Sciatic nerve (tissue), 2 donors: Measurements from ENCODE around the gene NKIRAS2. TPM values are rescaled to one million over a fixed set of nuclear protein-coding genes. Genes with fewer than 3 reads are reported as not detected.

ENCODE experiments used
- ATAC-seq: fragments of 200-7000 bp; cut with Tn5 transposase; one replicate; pipeline ENCODE4 v1.9.1; 2020; ENCODE audit warnings: mild to moderate bottlenecking, moderate library complexity
- DNase-seq: peaks from one replicate; pipeline ENCODE4 v3.0.0-alpha.2; 2020; ENCODE audit warnings: low spot score
- intact Hi-C: fragments of 100-400 bp; cut with DNase I; formaldehyde crosslinking; loops from one replicate; pipeline ENCODE4 v1.14.2; 2022
- total RNA-seq: library from RNA; stranded (reverse); fragmentation: NEBNext Ultra II Directional; extraction: Animal tissue kit (Norgen Biotek cat#: 25700); gene quantifications from one replicate; pipeline ENCODE4 v1.2.1, GENCODE V29; 2021
- donor health status: DM: no; HTN: no; CAD: no.
- donor health status: DM: no; HTN: no; CAD: no.

Gene NKIRAS2
- total RNA-seq, 1 donor from 2014 or later = 18.9 TPM

DNA sequence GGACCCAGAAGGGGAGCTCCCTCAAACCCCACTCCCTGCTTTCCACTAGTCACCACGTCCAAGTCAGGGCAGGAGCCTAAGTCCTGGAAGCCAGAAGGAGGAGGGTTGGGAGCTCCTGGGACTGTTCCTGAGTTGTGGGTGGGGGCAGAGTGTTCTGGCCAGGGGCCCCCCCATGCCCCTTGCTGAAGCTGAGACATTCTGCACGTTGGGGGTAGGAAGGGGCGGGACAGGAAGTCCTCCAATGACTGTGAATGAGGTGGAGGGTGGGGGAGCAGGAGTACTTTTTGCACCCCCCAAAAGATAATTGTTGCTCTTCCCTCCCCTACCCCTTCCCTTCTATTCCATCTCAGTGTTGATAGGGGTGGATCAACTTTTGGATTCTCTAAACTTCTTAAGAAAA lies 51.9 kb downstream of the NKIRAS2 start:
- intact Hi-C loops = no loop called here
- no peak for DNase-seq
- no peak for ATAC-seq

DNA sequence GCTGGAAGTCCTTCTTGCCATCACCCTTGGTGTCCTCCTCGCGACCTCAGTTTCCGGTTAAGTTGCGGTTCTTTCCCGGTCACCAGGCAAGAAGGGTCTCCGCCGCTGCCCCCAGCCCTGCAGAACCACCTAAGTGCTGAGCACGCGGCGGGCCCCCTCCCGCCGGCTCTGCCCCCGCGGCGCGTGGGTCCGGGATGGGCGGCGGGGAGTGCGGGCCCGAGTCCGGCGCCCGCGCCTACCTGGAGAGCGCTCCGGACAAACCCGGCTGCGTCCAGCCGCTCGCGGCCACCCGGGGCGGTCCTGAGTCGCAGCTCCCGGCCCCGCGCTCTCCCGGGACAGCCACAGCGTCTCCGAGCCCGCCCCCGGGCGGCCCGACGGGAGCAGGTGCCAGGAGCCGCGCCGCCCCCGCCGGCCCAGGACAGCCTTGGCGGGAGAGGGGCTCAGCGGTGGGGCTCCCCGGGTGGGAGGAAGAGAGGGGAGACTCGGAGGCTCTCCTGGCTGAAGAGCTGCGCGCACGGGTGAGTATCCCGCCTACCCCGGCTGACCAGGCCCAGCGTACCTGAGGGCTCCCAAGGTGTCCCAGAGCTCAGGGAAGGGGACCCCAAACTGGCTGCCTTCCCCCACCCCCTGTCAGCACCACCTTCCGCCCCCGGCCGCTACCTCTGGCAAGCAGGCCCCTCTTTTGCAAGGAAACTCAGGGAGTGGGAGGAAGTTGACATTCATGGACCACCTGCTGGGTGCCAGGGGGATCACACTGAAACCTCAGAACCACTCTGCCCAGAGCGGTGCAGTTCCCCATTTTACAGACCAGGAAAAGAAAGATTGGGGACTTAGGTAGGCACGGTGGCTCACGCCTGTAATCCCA lies 52.7 kb downstream of the NKIRAS2 start:
- no peak for DNase-seq
- intact Hi-C loops = no loop called here
- no peak for ATAC-seq

Other genes with a start within 250 kb of the NKIRAS2 start
- gene JUP, start 233.4 kb upstream of the NKIRAS2 start, total RNA-seq = 78.2 TPM
- 12.8 TPM for gene P3H4, start 208.1 kb upstream of the NKIRAS2 start, total RNA-seq
- 73.3 TPM for gene FKBP10, start 207.1 kb upstream of the NKIRAS2 start, total RNA-seq
- gene NT5C3B, start 183.9 kb upstream of the NKIRAS2 start, total RNA-seq = 34.6 TPM
- gene KLHL10, start 182.3 kb upstream of the NKIRAS2 start, total RNA-seq = not detected
- gene KLHL11, start 154.7 kb upstream of the NKIRAS2 start, total RNA-seq = 16.0 TPM
- 139 TPM for gene ACLY, start 101.1 kb upstream of the NKIRAS2 start, total RNA-seq
- gene ODAD4, start 89.5 kb upstream of the NKIRAS2 start, total RNA-seq = 2.9 TPM
- 393 TPM for gene CNP, start 53.3 kb upstream of the NKIRAS2 start, total RNA-seq
- gene DNAJC7, start 2.7 kb upstream of the NKIRAS2 start, total RNA-seq = 95.0 TPM
- 2.9 TPM for gene C17orf113, start 30.5 kb downstream of the NKIRAS2 start, total RNA-seq
- gene ZNF385C, start 78.4 kb downstream of the NKIRAS2 start, total RNA-seq = 3.0 TPM
- 24.8 TPM for gene DHX58, start 92.6 kb downstream of the NKIRAS2 start, total RNA-seq
- gene KAT2A, start 101.3 kb downstream of the NKIRAS2 start, total RNA-seq = 58.0 TPM
- not detected for gene HSPB9, start 102.7 kb downstream of the NKIRAS2 start, total RNA-seq
- gene RAB5C, start 134.9 kb downstream of the NKIRAS2 start, total RNA-seq = 96.1 TPM
- 0.36 TPM for gene KCNH4, start 161.1 kb downstream of the NKIRAS2 start, total RNA-seq
- gene HCRT, start 165.4 kb downstream of the NKIRAS2 start, total RNA-seq = not detected
- 22.7 TPM for gene GHDC, start 174.4 kb downstream of the NKIRAS2 start, total RNA-seq